ENCODE data around the gene LRRC32.

LRRC32 gene

GRCh38 chr11:76699451-76700091, 29.0 kb upstream of the LRRC32 start:
- no peak for DNase-seq

- DNase-seq, result no peak
Measured at GRCh38 chr11:76698321-76699043, 27.9 kb upstream of the LRRC32 start.

- no peak for DNase-seq
Measured at GRCh38 chr11:76696756-76697155, 26.2 kb upstream of the LRRC32 start.

- no peak for DNase-seq
Measured at GRCh38 chr11:76695771-76696170, 25.2 kb upstream of the LRRC32 start.

GRCh38 chr11:76695133-76695532, 24.6 kb upstream of the LRRC32 start:
- DNase-seq, result no peak

- no peak for DNase-seq
Measured at GRCh38 chr11:76694664-76695063, 24.1 kb upstream of the LRRC32 start.

GRCh38 chr11:76693806-76694205, 23.3 kb upstream of the LRRC32 start:
- DNase-seq, result no peak

- DNase-seq, result no peak
Measured at GRCh38 chr11:76692956-76693355, 22.4 kb upstream of the LRRC32 start.

- DNase-seq, result no peak
Measured at GRCh38 chr11:76691655-76692054, 21.1 kb upstream of the LRRC32 start.

GRCh38 chr11:76690736-76691135, 20.2 kb upstream of the LRRC32 start:
- no peak for DNase-seq

GRCh38 chr11:76689313-76690260, 19.0 kb upstream of the LRRC32 start:
- no peak for DNase-seq

GRCh38 chr11:76688146-76688545, 17.6 kb upstream of the LRRC32 start:
- DNase-seq, result no peak

- DNase-seq, result no peak
Measured at GRCh38 chr11:76686261-76687079, 15.9 kb upstream of the LRRC32 start.

GRCh38 chr11:76685831-76686230, 15.3 kb upstream of the LRRC32 start:
- DNase-seq, result no peak

GRCh38 chr11:76685237-76685636, 14.7 kb upstream of the LRRC32 start:
- no peak for DNase-seq

- no peak for DNase-seq
Measured at GRCh38 chr11:76684516-76684915, 14.0 kb upstream of the LRRC32 start.

GRCh38 chr11:76683161-76684095, 12.9 kb upstream of the LRRC32 start:
- DNase-seq, result no peak

- no peak for DNase-seq
Measured at GRCh38 chr11:76682684-76683083, 12.1 kb upstream of the LRRC32 start.

- no peak for DNase-seq
Measured at GRCh38 chr11:76682106-76682505, 11.6 kb upstream of the LRRC32 start.

GRCh38 chr11:76680518-76681425, 10.2 kb upstream of the LRRC32 start:
- DNase-seq, result peak; percentile 48 to 49
